ENCODE data around the gene HKDC1.

HKDC1 gene

GRCh38 chr10:69232252-69232651 lies 12.1 kb downstream of the HKDC1 start:
- TF ChIP-seq Cebpa-rat (IDR thresholded peaks at IDR 0.05) = no peak
- Histone ChIP-seq H3K27ac (no peak overlapping the region), H3K9ac (no peak overlapping the region), H3K27me3 (no peaks in the 10 kb centered on the region), H3K36me3 (no peaks in the 10 kb centered on the region), H3K9me3 (replicated peaks in 1 of 11) (no peaks in the 10 kb centered on the region), H4K20me1 (no peaks in the 10 kb centered on the region), H3K4me2 (no peak overlapping the region), H3K4me1 (peaks cover 23 to 31% (median 27%) of the 10 kb centered on the region in 10 experiments), H3K4me3 (no peak overlapping the region)

GRCh38 chr10:69232736-69233480 lies 12.8 kb downstream of the HKDC1 start:
- Histone ChIP-seq H3K9ac (no peak overlapping the region), H3K4me3 (no peak overlapping the region), H4K20me1 (no peaks in the 10 kb centered on the region), H3K9me3 (replicated peaks in 1 of 11) (no peaks in the 10 kb centered on the region), H3K27ac (no peak overlapping the region), H3K4me2 (no peak overlapping the region), H3K36me3 (no peaks in the 10 kb centered on the region), H3K27me3 (no peaks in the 10 kb centered on the region), H3K4me1 (peaks cover 19 to 28% (median 23%) of the 10 kb centered on the region in 10 experiments)
- TF ChIP-seq Cebpa-rat (IDR thresholded peaks at IDR 0.05) = no peak

GRCh38 chr10:69234447-69234846 lies 14.3 kb downstream of the HKDC1 start:
- H3K9ac ChIP-seq = no peak overlapping the region
- H3K36me3 ChIP-seq = no peaks in the 10 kb centered on the region
- H3K4me2 ChIP-seq = no peak overlapping the region
- no peaks in the 10 kb centered on the region for H4K20me1 ChIP-seq
- H3K9me3 ChIP-seq (replicated peaks in 1 of 11) = no peaks in the 10 kb centered on the region
- no peak for TF ChIP-seq Cebpa-rat (IDR thresholded peaks at IDR 0.05)
- no peak overlapping the region for H3K4me3 ChIP-seq
- H3K4me1 ChIP-seq = peaks cover 3 to 24% (median 14%) of the 10 kb centered on the region in 10 experiments
- no peaks in the 10 kb centered on the region for H3K27me3 ChIP-seq
- H3K27ac ChIP-seq = no peak overlapping the region

GRCh38 chr10:69237528-69238159 lies 17.5 kb downstream of the HKDC1 start:
- Histone ChIP-seq H3K4me1 (peaks cover 4 to 46% (median 26%) of the 10 kb centered on the region in 10 experiments), H3K27ac (no peak overlapping the region), H3K9ac (no peak overlapping the region), H3K4me3 (no peak overlapping the region), H3K4me2 (peak overlapping the region in 1 of 11 experiments; percentile 40; a peak in 2 of 22 replicates), H4K20me1 (no peaks in the 10 kb centered on the region), H3K27me3 (no peaks in the 10 kb centered on the region), H3K9me3 (replicated peaks in 1 of 11) (no peaks in the 10 kb centered on the region), H3K36me3 (no peaks in the 10 kb centered on the region)
- no peak for TF ChIP-seq Cebpa-rat (IDR thresholded peaks at IDR 0.05)

- Histone ChIP-seq H3K4me2 (peak overlapping the region in 9 of 11 experiments; percentile 47 to 86 (median 71); a peak in 15 of 22 replicates), H3K4me3 (no peak overlapping the region), H3K9ac (peak overlapping the region in 1 of 11 experiments; percentile 4; a peak in 1 of 22 replicates), H3K36me3 (no peaks in the 10 kb centered on the region), H4K20me1 (no peaks in the 10 kb centered on the region), H3K27ac (peak overlapping the region in 4 of 11 experiments; percentile 33 to 67 (median 46); a peak in 5 of 22 replicates), H3K4me1 (peaks cover 10 to 59% (median 34%) of the 10 kb centered on the region in 10 experiments), H3K27me3 (no peaks in the 10 kb centered on the region), H3K9me3 (replicated peaks in 1 of 11) (no peaks in the 10 kb centered on the region)
- no peak for TF ChIP-seq Cebpa-rat (IDR thresholded peaks at IDR 0.05)
Observed at GRCh38 chr10:69239136-69239535, 19.0 kb downstream of the HKDC1 start.

- no peaks in the 10 kb centered on the region for H3K27me3 ChIP-seq
- H3K27ac ChIP-seq = peak overlapping the region in 6 of 11 experiments; percentile 33 to 67 (median 45); a peak in 11 of 22 replicates
- H3K4me1 ChIP-seq = peaks cover 10 to 59% (median 34%) of the 10 kb centered on the region in 10 experiments
- H3K4me2 ChIP-seq = peak overlapping the region in 10 of 11 experiments; percentile 24 to 86 (median 68); a peak in 19 of 22 replicates
- H4K20me1 ChIP-seq = no peaks in the 10 kb centered on the region
- no peaks in the 10 kb centered on the region for H3K9me3 ChIP-seq (replicated peaks in 1 of 11)
- TF ChIP-seq Cebpa-rat (IDR thresholded peaks at IDR 0.05) = no peak
- no peaks in the 10 kb centered on the region for H3K36me3 ChIP-seq
- H3K4me3 ChIP-seq = peak overlapping the region in 1 of 10 experiments; percentile 20; a peak in 1 of 20 replicates
- peak overlapping the region in 3 of 11 experiments; percentile 8 to 29 (median 9); a peak in 1 of 22 replicates for H3K9ac ChIP-seq
Observed at GRCh38 chr10:69239816-69240434, 19.8 kb downstream of the HKDC1 start.

GRCh38 chr10:69240455-69240854 lies 20.3 kb downstream of the HKDC1 start:
- TF ChIP-seq Cebpa-rat (IDR thresholded peaks at IDR 0.05) = no peak
- Histone ChIP-seq H3K27ac (peak overlapping the region in 6 of 11 experiments; percentile 33 to 67 (median 45); a peak in 9 of 22 replicates), H3K9me3 (replicated peaks in 1 of 11) (no peaks in the 10 kb centered on the region), H4K20me1 (no peaks in the 10 kb centered on the region), H3K27me3 (no peaks in the 10 kb centered on the region), H3K4me1 (peaks cover 10 to 59% (median 34%) of the 10 kb centered on the region in 10 experiments), H3K36me3 (no peaks in the 10 kb centered on the region), H3K4me3 (no peak overlapping the region), H3K4me2 (peak overlapping the region in 7 of 11 experiments; percentile 47 to 86 (median 78); a peak in 12 of 22 replicates), H3K9ac (no peak overlapping the region)

- no peak overlapping the region for H3K4me3 ChIP-seq
- no peaks in the 10 kb centered on the region for H3K27me3 ChIP-seq
- peaks cover 10 to 59% (median 34%) of the 10 kb centered on the region in 10 experiments for H3K4me1 ChIP-seq
- H4K20me1 ChIP-seq = no peaks in the 10 kb centered on the region
- peak overlapping the region in 2 of 11 experiments; percentile 6 to 22; a peak in 2 of 22 replicates for H3K4me2 ChIP-seq
- H3K36me3 ChIP-seq = no peaks in the 10 kb centered on the region
- H3K9ac ChIP-seq = no peak overlapping the region
- no peak for TF ChIP-seq Cebpa-rat (IDR thresholded peaks at IDR 0.05)
- H3K27ac ChIP-seq = no peak overlapping the region
- H3K9me3 ChIP-seq (replicated peaks in 1 of 11) = no peaks in the 10 kb centered on the region
Observed at GRCh38 chr10:69241575-69241974, 21.4 kb downstream of the HKDC1 start.
